Tibial artery (tissue), 4 donors: ENCODE measurements around the gene TTLL11.
"Not testable (repeated sequence)": the region's sequence is repeated elsewhere in the genome, so short reads cannot be mapped to it uniquely, and the experiment has no call there.

ENCODE experiments used
- DNase-seq, 2 donors: peaks; one replicate each; pipeline ENCODE4 v3.0.0-alpha.2; 2019
- H3K27ac ChIP-seq, 2 donors: fragments of 200-600 bp; sonication (generic) in 1 of 2; 1 replicate in 1 of 2; 2 replicates in 1 of 2; pipeline ENCODE4 v1.5.1; 2018 to 2019; ENCODE audit warnings: mild to moderate bottlenecking in 1 of 2
- H3K27me3 ChIP-seq, 2 donors: fragments of 200-600 bp; sonication (generic) in 1 of 2; one replicate each; pipeline versions ENCODE4 v1.5.1 to v1.6.0; 2016 to 2019
- H3K36me3 ChIP-seq, 3 donors: fragments of 200-600 bp; sonication (generic) in 2 of 3; one replicate each; pipeline ENCODE4 v1.5.1; 2016 to 2019; ENCODE audit warnings: mild to moderate bottlenecking in 2 of 3
- H3K4me1 ChIP-seq, 4 donors: fragments of 200-600 bp; sonication (generic) in 2 of 4; 1 replicate in 3 of 4; 2 replicates in 1 of 4; pipeline ENCODE4 v1.5.1; 2016 to 2019
- H3K4me3 ChIP-seq, 2 donors: fragments of 200-600 bp; sonication (generic) in 1 of 2; 1 replicate in 1 of 2; 2 replicates in 1 of 2; pipeline ENCODE4 v1.5.1; 2018 to 2019; ENCODE audit warnings: mild to moderate bottlenecking in 2 of 2
- H3K9me3 ChIP-seq, 3 donors: fragments of 200-600 bp; sonication (generic) in 1 of 3; one replicate each; pipeline ENCODE4 v1.5.1; 2016 to 2019
- CTCF ChIP-seq, 2 experiments: fragments of 200-600 bp in 1 of 2; fragments of 450-650 bp in 1 of 2; IDR thresholded peaks; one replicate each; pipeline ENCODE4 v1.5.1; 2017 to 2019; ENCODE audit warnings: antibody characterized with exemption in 2 of 2, mild to moderate bottlenecking in 1 of 2, moderate library complexity in 1 of 2
- intact Hi-C: fragments of 100-400 bp; cut with DNase I; formaldehyde crosslinking; loops from one replicate; pipeline ENCODE4 v1.15.0; 2023; ENCODE audit warnings: low total_unique reads

TTLL11 gene

DNA sequence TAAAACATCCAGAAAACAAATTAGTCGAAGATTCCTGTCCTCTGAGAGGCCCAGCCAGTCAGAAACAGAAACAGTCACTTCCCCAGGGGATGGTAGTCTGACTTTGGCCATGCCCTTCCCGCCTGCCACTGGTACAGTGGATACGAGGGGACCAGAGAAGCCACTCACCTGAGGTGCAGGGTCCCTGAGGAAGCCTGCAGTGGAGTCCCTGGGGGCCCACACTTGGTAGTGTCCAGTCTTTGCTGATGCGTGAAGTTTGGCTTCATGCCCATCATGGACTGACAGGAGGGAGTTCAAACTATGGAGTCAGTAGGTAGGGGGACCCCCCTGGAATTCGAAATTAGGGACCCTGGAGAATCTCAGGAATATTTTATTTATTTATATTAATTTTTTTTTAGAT, 294.2 kb downstream of the TTLL11 start:
- H3K27ac ChIP-seq = no peak overlapping the region
- H3K27me3 ChIP-seq = no peaks in the 10 kb centered on the region
- H3K4me3 ChIP-seq = no peak overlapping the region
- H3K36me3 ChIP-seq = no peaks in the 10 kb centered on the region
- H3K9me3 ChIP-seq = no peaks in the 10 kb centered on the region
- no peak for TF ChIP-seq CTCF (IDR thresholded peaks at IDR 0.05)
- intact Hi-C loops = no loop called here
- DNase-seq = no peak
- H3K4me1 ChIP-seq = no peaks in the 10 kb centered on the region

- DNase-seq = no peak
- Histone ChIP-seq H3K36me3 (no peaks in the 10 kb centered on the region), H3K9me3 (no peaks in the 10 kb centered on the region), H3K27ac (no peak overlapping the region), H3K27me3 (no peaks in the 10 kb centered on the region), H3K4me1 (no peaks in the 10 kb centered on the region), H3K4me3 (no peak overlapping the region)
- intact Hi-C loops = no loop called here
- TF ChIP-seq CTCF (IDR thresholded peaks at IDR 0.05) = no peak
These were observed 296.0 kb downstream of the TTLL11 start for GRCh38 chr9:121797081-121797480.

DNA sequence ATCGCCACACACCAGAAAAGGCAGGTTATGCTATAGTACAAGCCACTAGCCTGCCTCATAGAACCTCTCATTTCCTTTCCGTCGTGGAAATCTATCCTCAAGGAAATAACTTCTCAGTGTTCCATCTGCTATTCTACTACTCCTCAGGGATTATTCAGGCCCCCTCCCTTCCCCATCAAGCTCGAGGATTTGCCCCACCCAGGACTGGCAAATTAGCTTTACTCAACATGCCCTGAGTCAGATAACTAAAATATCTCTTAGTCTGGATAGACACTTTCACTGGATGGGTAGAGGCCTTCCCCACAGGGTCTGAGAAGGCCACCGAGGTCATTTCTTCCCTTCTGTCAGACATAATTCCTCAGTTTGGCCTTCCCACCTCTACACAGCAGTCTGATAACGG, 298.8 kb downstream of the TTLL11 start:
- H3K4me3 ChIP-seq, H3K27ac ChIP-seq, H3K9me3 ChIP-seq, H3K4me1 ChIP-seq, DNase-seq, intact Hi-C loops, H3K36me3 ChIP-seq, H3K27me3 ChIP-seq: not testable (repeated sequence)

DNA sequence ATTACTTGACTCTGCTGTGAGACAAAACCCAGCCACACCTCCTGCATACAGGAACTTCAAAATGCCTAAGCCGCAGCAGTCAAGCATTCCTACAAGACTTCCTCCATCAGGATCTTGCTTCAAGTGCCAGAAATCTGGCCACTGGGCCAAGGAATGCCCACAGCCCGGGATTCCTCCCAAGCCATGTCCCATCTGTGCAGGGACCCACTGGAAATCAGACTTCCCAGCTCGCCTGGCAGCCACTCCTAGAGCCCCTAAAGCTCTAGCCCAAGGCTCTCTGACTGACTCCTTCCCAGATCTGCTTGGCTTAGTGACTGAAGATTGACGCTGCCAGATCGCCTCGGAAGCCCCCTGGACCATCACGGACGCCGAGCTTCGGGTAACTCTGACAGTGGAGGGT, 300.6 kb downstream of the TTLL11 start:
- H3K27me3 ChIP-seq, H3K9me3 ChIP-seq, H3K4me3 ChIP-seq, DNase-seq, intact Hi-C loops, H3K27ac ChIP-seq, H3K36me3 ChIP-seq, H3K4me1 ChIP-seq: not testable (repeated sequence)

- no peak for TF ChIP-seq CTCF (IDR thresholded peaks at IDR 0.05)
- no peaks in the 10 kb centered on the region for H3K4me1 ChIP-seq
- intact Hi-C loops = no loop called here
- no peak overlapping the region for H3K27ac ChIP-seq
- no peak for DNase-seq
- H3K36me3 ChIP-seq = peaks cover 0 to 8% (median 0%) of the 10 kb centered on the region in 3 donors
- no peaks in the 10 kb centered on the region for H3K9me3 ChIP-seq
- H3K4me3 ChIP-seq = no peak overlapping the region
- H3K27me3 ChIP-seq = no peaks in the 10 kb centered on the region
These were observed 302.3 kb downstream of the TTLL11 start for GRCh38 chr9:121790841-121791240.

GRCh38 chr9:121788686-121789366, 304.3 kb downstream of the TTLL11 start:
- no peaks in the 10 kb centered on the region for H3K9me3 ChIP-seq
- intact Hi-C loops = no loop called here
- H3K4me3 ChIP-seq = no peak overlapping the region
- no peak for TF ChIP-seq CTCF (IDR thresholded peaks at IDR 0.05)
- H3K36me3 ChIP-seq = peaks cover 0 to 28% (median 11%) of the 10 kb centered on the region in 3 donors
- DNase-seq = no peak
- no peak overlapping the region for H3K27ac ChIP-seq
- no peaks in the 10 kb centered on the region for H3K4me1 ChIP-seq
- no peaks in the 10 kb centered on the region for H3K27me3 ChIP-seq

DNA sequence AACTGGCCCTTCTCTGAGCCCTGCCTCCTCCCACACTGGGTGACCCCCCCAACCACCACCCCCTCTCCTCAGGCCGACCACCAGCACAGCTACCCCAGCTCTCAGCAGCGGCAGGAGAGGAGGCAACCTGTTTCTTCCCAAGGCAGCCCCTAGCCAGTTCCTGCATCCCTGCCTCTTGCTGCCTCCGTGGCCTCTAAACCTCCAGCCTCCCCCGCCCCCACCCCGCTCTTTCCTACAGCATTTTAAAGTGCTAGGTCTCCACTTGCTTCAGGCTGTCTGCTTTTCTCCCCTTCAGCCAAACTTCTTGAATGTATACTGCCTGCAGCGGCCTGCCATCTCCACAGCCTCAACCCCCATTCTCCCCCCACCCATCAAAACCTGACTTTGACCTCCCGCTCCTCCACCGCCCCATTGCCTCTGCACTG, 306.1 kb downstream of the TTLL11 start:
- H3K36me3 ChIP-seq = peaks cover 11 to 46% (median 28%) of the 10 kb centered on the region in 3 donors
- TF ChIP-seq CTCF (IDR thresholded peaks at IDR 0.05) = no peak
- H3K27me3 ChIP-seq = no peaks in the 10 kb centered on the region
- no peak overlapping the region for H3K27ac ChIP-seq
- no peak for DNase-seq
- H3K4me3 ChIP-seq = no peak overlapping the region
- H3K9me3 ChIP-seq = no peaks in the 10 kb centered on the region
- intact Hi-C loops = no loop called here
- no peaks in the 10 kb centered on the region for H3K4me1 ChIP-seq
